H1 (cell line): ENCODE measurements around the gene GRIP2. TPM values are rescaled to one million over a fixed set of nuclear protein-coding genes. Genes with fewer than 3 reads are reported as not detected.

ENCODE experiments used
- CTCF ChIA-PET: fragments of 300-600 bp; sonication (Branson Sonifier 250); formaldehyde crosslinking; loops from one replicate; lab custom pipeline; 2021; ENCODE audit not compliant: partially characterized antibody; lab: Charles Lee
- POLR2A ChIA-PET: fragments of 300-600 bp; sonication (Branson Sonifier 250); formaldehyde crosslinking; loops from one replicate; lab custom pipeline; 2021; ENCODE audit warnings: inconsistent platforms; ENCODE audit not compliant: partially characterized antibody; lab: Charles Lee
- DNase-seq, 2 experiments: peaks; one replicate each; pipeline versions ENCODE4 v3.0.0 to v3.0.0-alpha.2; 2010 to 2022; ENCODE audit warnings: low spot score in 2 of 2, low read depth in 1 of 2, mixed read lengths in 1 of 2
- FAIRE-seq: peaks from 2 replicates; lab custom pipeline; 2011; peaks lifted over from hg19 to GRCh38; lab: Jason Lieb, UNC
- H2AFZ ChIP-seq: 2 replicates; pipeline ENCODE4 v1.8.1; 2012; ENCODE audit warnings: low read length, inconsistent platforms
- H2AK5ac ChIP-seq: 2 replicates; pipeline ENCODE4 v1.6.1; 2013; ENCODE audit warnings: low read depth, low read length
- H2BK120ac ChIP-seq: replicated peaks from 2 replicates; pipeline ENCODE3; 2013; ENCODE audit warnings: low read depth, low read length, inconsistent platforms
- H2BK12ac ChIP-seq: 2 replicates; pipeline ENCODE4 v1.6.1; 2013; ENCODE audit warnings: low read depth, low read length
- H2BK15ac ChIP-seq: 2 replicates; pipeline ENCODE4 v1.6.1; 2013; ENCODE audit warnings: low read length
- H2BK20ac ChIP-seq: 2 replicates; pipeline ENCODE4 v1.6.1; 2013; ENCODE audit warnings: low read length
- H2BK5ac ChIP-seq: 2 replicates; pipeline ENCODE4 v1.6.1; 2013; ENCODE audit warnings: low read depth, low read length
- H3K14ac ChIP-seq: 2 replicates; pipeline ENCODE4 v1.6.1; 2013; ENCODE audit warnings: inconsistent platforms; ENCODE audit not compliant: insufficient read length
- H3K18ac ChIP-seq: 2 replicates; pipeline ENCODE4 v1.6.1; 2013; ENCODE audit warnings: low read length; ENCODE audit errors: extremely low read depth
- H3K23ac ChIP-seq: 2 replicates; pipeline ENCODE4 v1.6.1; 2013; ENCODE audit warnings: inconsistent platforms; ENCODE audit not compliant: insufficient read length
- H3K23me2 ChIP-seq: 2 replicates; pipeline ENCODE4 v1.6.1; 2013; ENCODE audit warnings: low read depth, low read length
- H3K27ac ChIP-seq: 2 replicates; pipeline ENCODE4 v1.6.1; 2011; ENCODE audit warnings: low read depth, low read length, inconsistent platforms
- H3K27me3 ChIP-seq, 4 experiments: replicated peaks in 1 of 4; 1 replicate in 1 of 4; 2 replicates in 3 of 4; pipeline versions ENCODE4 v1.6.1 to v1.8.1; 2011 to 2013; ENCODE audit warnings: low read length in 3 of 4, mild to moderate bottlenecking in 3 of 4, inconsistent platforms in 2 of 4, mixed read lengths in 2 of 4, moderate library complexity in 1 of 4; ENCODE audit not compliant: control insufficient read depth in 3 of 4, insufficient read depth in 3 of 4; ENCODE audit errors: extremely low read depth in 1 of 4
- H3K36me3 ChIP-seq, 4 experiments: 2 replicates each; pipeline versions ENCODE4 v1.6.1 to v1.8.1; 2011 to 2013; ENCODE audit warnings: mild to moderate bottlenecking in 4 of 4, low read length in 3 of 4, moderate library complexity in 2 of 4, control low read depth in 1 of 4, inconsistent platforms in 1 of 4; ENCODE audit not compliant: insufficient read depth in 4 of 4, control insufficient read depth in 2 of 4
- H3K4ac ChIP-seq: replicated peaks from 2 replicates; pipeline ENCODE3; 2013; ENCODE audit warnings: low read length, low read depth, mixed read lengths, inconsistent platforms; ENCODE audit not compliant: insufficient read length
- H3K4me1 ChIP-seq, 4 experiments: replicated peaks in 1 of 4; 1 replicate in 1 of 4; 2 replicates in 3 of 4; pipeline versions ENCODE4 v1.6.1 to v1.8.1; 2011 to 2013; ENCODE audit warnings: low read length in 3 of 4, inconsistent platforms in 2 of 4, mixed read lengths in 1 of 4; ENCODE audit not compliant: insufficient read depth in 4 of 4, control insufficient read depth in 3 of 4
- H3K4me2 ChIP-seq, 2 experiments: 2 replicates each; pipeline versions ENCODE4 v1.6.1 to v1.8.1; 2011 to 2013; ENCODE audit warnings: low read depth in 2 of 2, low read length in 2 of 2, control low read depth in 1 of 2, inconsistent platforms in 1 of 2, mild to moderate bottlenecking in 1 of 2; ENCODE audit not compliant: insufficient read depth in 1 of 2
- H3K4me3 ChIP-seq, 4 experiments: fragments of 200-600, 300-600 bp in 1 of 4; sonication (generic), shearing (Covaris generic), sonication (Bioruptor Twin) in 1 of 4; 2 replicates each; pipeline versions ENCODE4 v1.5.1 to v1.8.1; 2011 to 2016; ENCODE audit warnings: low read length in 4 of 4, low read depth in 3 of 4, control low read depth in 2 of 4, inconsistent platforms in 2 of 4, mild to moderate bottlenecking in 2 of 4, mixed read lengths in 1 of 4, moderate library complexity in 1 of 4; ENCODE audit not compliant: insufficient read depth in 2 of 4; ENCODE audit errors: extremely low read depth in 1 of 4
- H3K56ac ChIP-seq: replicated peaks from 2 replicates; pipeline ENCODE3; 2013; ENCODE audit warnings: low read depth, mild to moderate bottlenecking, mixed read lengths, low read length, inconsistent platforms; ENCODE audit not compliant: insufficient read length
- H3K79me1 ChIP-seq: 2 replicates; pipeline ENCODE4 v1.6.1; 2013; ENCODE audit warnings: low read depth, low read length, control low read depth
- H3K79me2 ChIP-seq, 2 experiments: 2 replicates each; pipeline versions ENCODE4 v1.6.1 to v1.8.1; 2012 to 2013; ENCODE audit warnings: low read length in 2 of 2, mild to moderate bottlenecking in 2 of 2, inconsistent platforms in 1 of 2; ENCODE audit not compliant: insufficient read depth in 2 of 2, control insufficient read depth in 1 of 2
- H3K9ac ChIP-seq, 4 experiments: replicated peaks in 1 of 4; 1 replicate in 1 of 4; 2 replicates in 3 of 4; pipeline versions ENCODE4 v1.6.1 to v1.8.1; 2011 to 2013; ENCODE audit warnings: low read depth in 3 of 4, low read length in 3 of 4, control low read depth in 2 of 4, mild to moderate bottlenecking in 2 of 4, moderate library complexity in 2 of 4, inconsistent platforms in 1 of 4; ENCODE audit errors: extremely low read depth in 1 of 4
- H3K9me3 ChIP-seq, 2 experiments: 2 replicates each; pipeline versions ENCODE4 v1.6.1 to v1.8.1; 2012 to 2013; ENCODE audit warnings: mild to moderate bottlenecking in 2 of 2, moderate library complexity in 2 of 2, control low read depth in 1 of 2, inconsistent platforms in 1 of 2, low read depth in 1 of 2, low read length in 1 of 2, mixed read lengths in 1 of 2; ENCODE audit not compliant: insufficient read depth in 2 of 2
- H4K20me1 ChIP-seq, 2 experiments: replicated peaks in 1 of 2; 2 replicates each; pipeline versions ENCODE3 to v1.8.1; 2011 to 2013; ENCODE audit warnings: inconsistent platforms in 2 of 2, low read length in 2 of 2, mild to moderate bottlenecking in 1 of 2; ENCODE audit not compliant: insufficient read depth in 2 of 2, control insufficient read depth in 1 of 2
- H4K5ac ChIP-seq: 2 replicates; pipeline ENCODE4 v1.6.1; 2013; ENCODE audit warnings: low read length, low read depth, mixed read lengths, inconsistent platforms; ENCODE audit not compliant: insufficient read length
- H4K8ac ChIP-seq: 2 replicates; pipeline ENCODE4 v1.8.0; 2013; ENCODE audit warnings: mild to moderate bottlenecking, moderate library complexity, low read length, inconsistent platforms; ENCODE audit not compliant: insufficient read depth; ENCODE audit errors: extremely low read depth
- H4K91ac ChIP-seq: replicated peaks from 2 replicates; pipeline ENCODE3; 2013; ENCODE audit warnings: low read length, mixed read lengths, inconsistent platforms; ENCODE audit not compliant: insufficient read length
- CBX5 ChIP-seq: fragments of 300-800, 300-1000 bp; sonication (generic); IDR thresholded peaks from 2 replicates; pipeline ENCODE4 v1.7.1; 2016; ENCODE audit warnings: antibody characterized with exemption, low read length, low read depth
- CBX8 ChIP-seq: fragments of 300-800, 300-1000 bp; sonication (generic); IDR thresholded peaks from 2 replicates; pipeline ENCODE4 v1.7.1; 2016; ENCODE audit warnings: low read depth, low read length, borderline replicate concordance
- GTF2F1 ChIP-seq: IDR thresholded peaks from 2 replicates; pipeline ENCODE4 v1.6.1; 2012; ENCODE audit warnings: low read depth, low read length, improper control_type of control experiment, borderline replicate concordance
- HDAC2 ChIP-seq, 2 experiments: fragments of 300-600 bp in 1 of 2; sonication (generic) in 1 of 2; IDR thresholded peaks; 2 replicates each; pipeline ENCODE4 v1.6.1; 2011 to 2012; ENCODE audit warnings: low read depth in 2 of 2, low read length in 2 of 2, mild to moderate bottlenecking in 2 of 2, moderate library complexity in 2 of 2, borderline replicate concordance in 1 of 2, inconsistent platforms in 1 of 2
- NRF1 ChIP-seq: IDR thresholded peaks from 2 replicates; pipeline ENCODE4 v1.6.1; 2011; ENCODE audit warnings: mild to moderate bottlenecking, low read depth, low read length, improper control_type of control experiment
- PHF8 ChIP-seq: fragments of 200-600 bp; sonication (generic); conservative IDR thresholded peaks from 2 replicates; pipeline ENCODE4 v1.7.1; 2012; ENCODE audit warnings: low read depth, mild to moderate bottlenecking, inconsistent platforms, low read length, moderate library complexity
- RNF2 ChIP-seq: fragments of 200-900, 300-1000 bp; sonication (generic); IDR thresholded peaks from 2 replicates; pipeline ENCODE4 v1.7.1; 2016; ENCODE audit warnings: borderline replicate concordance, low read depth, mild to moderate bottlenecking, antibody characterized with exemption, low read length; ENCODE audit not compliant: poor library complexity, severe bottlenecking; ENCODE audit errors: missing control alignments
- SRF ChIP-seq: IDR thresholded peaks from 2 replicates; pipeline ENCODE4 v1.6.1; 2011; ENCODE audit warnings: mild to moderate bottlenecking, low read depth, low read length, moderate library complexity
- TAF7 ChIP-seq: optimal IDR thresholded peaks from 2 replicates; pipeline ENCODE3; 2011; ENCODE audit warnings: low read depth, mild to moderate bottlenecking, inconsistent platforms, low read length, moderate library complexity, borderline replicate concordance
- WGBS, 2 experiments: shearing (Covaris generic) in 1 of 2; methylation state at CpG; one replicate each; pipeline versions ENCODE4 v1.1.6 to v1.1.7; 2013 to 2015; ENCODE audit warnings: low lambda C conversion rate in 2 of 2, mixed read lengths in 2 of 2, inconsistent platforms in 1 of 2, low coverage in 1 of 2, missing lambda C conversion rate in 1 of 2; ENCODE audit not compliant: insufficient replicate concordance in 2 of 2, insufficient coverage in 1 of 2, insufficient read length in 1 of 2; ENCODE audit errors: extremely low coverage in 1 of 2, missing lambda C conversion rate in 1 of 2; 5-methylcytosine and 5-hydroxymethylcytosine counted together
- polyA plus RNA-seq, 7 experiments: library from polyadenylated mRNA; depleted of rRNA in 3 of 7; stranded (reverse) in 5 of 7; unstranded in 2 of 7; fragments of >200 nt in 5 of 7; fragments of 200-250 nt in 2 of 7; gene quantifications; 1 replicate in 5 of 7; 2 replicates in 1 of 7; 4 replicates in 1 of 7; pipeline versions ENCODE4 v1.2.1 to v1.2.3, GENCODE V29; 2011 to 2013; ENCODE audit warnings: missing spikeins in 2 of 7, mixed read lengths in 2 of 7
- total RNA-seq: library from RNA; stranded (reverse); fragmentation: NEBNext Ultra II Directional; extraction: Animal tissue kit (Norgen Biotek cat#: 25700); gene quantifications from 2 replicates; pipeline ENCODE4 v1.2.1, GENCODE V29; 2021
- TF ChIP-seq, protein P1 (sequence below): IDR thresholded peaks from 2 replicates; pipeline ENCODE4 v1.6.1; 2012; ENCODE audit warnings: inconsistent platforms

GRIP2 gene
- total and polyA plus RNA-seq, 2 of the 8 experiments (the other 6 are each of a cell fraction or from before 2014, with no cell fraction given) = 2.5 to 6.4 TPM

- H3K4me1 ChIP-seq = peaks cover 5 to 17% (median 12%) of the 10 kb centered on the region in 4 experiments
- H3K23me2 ChIP-seq = no peaks in the 10 kb centered on the region
- H2BK5ac ChIP-seq = no peak overlapping the region
- H3K23ac ChIP-seq = no peak overlapping the region
- H2BK120ac ChIP-seq = no peak overlapping the region
- FAIRE-seq (no peak), DNase-seq (no peak)
- H3K9ac ChIP-seq = no peak overlapping the region; a peak in 1 of 7 replicates
- peaks cover 0 to 9% (median 0%) of the 10 kb centered on the region in 4 experiments; a peak in 2 of 8 replicates for H3K36me3 ChIP-seq
- H2AK5ac ChIP-seq = no peak overlapping the region
- no peaks in the 10 kb centered on the region for H3K9me3 ChIP-seq
- H2BK15ac ChIP-seq = 0 out of 2 replicates have a peak overlapping the region, but pooled peaks have one; percentile 46
- H2BK12ac ChIP-seq = 0 out of 2 replicates have a peak overlapping the region, but pooled peaks have one; percentile 39
- H4K20me1 ChIP-seq = peaks cover 15 to 43% of the 10 kb centered on the region in 2 experiments
- 91% methylated on average over 13 of the region's 13 CpGs; no CpG with 5 or more reads in 1 of the 2 experiments for WGBS, 2 experiments
- no peak overlapping the region for H2BK20ac ChIP-seq
- H4K5ac ChIP-seq = no peak overlapping the region
- no peak overlapping the region for H3K56ac ChIP-seq
- no peak overlapping the region for H3K14ac ChIP-seq
- no peaks in the 10 kb centered on the region; a peak in 1 of 7 replicates for H3K27me3 ChIP-seq
- CTCF ChIA-PET = interaction anchor here (1.0 to 2.1 kb wide), 14 partner anchors 9 to 236 kb away, joined by 3 to 11 read pairs (median 4); no protein-coding TSS in a partner anchor
- no peak overlapping the region for H2AFZ ChIP-seq
- H3K27ac ChIP-seq = no peak overlapping the region
- peaks cover 3 to 64% of the 10 kb centered on the region in 2 experiments; a peak in 3 of 4 replicates for H3K79me2 ChIP-seq
- no peak overlapping the region for H4K91ac ChIP-seq
- POLR2A ChIA-PET = interaction anchor here (0.6 to 1.2 kb wide), 5 partner anchors 19 to 41 kb away, joined by 3 to 4 read pairs (median 3); no protein-coding TSS in a partner anchor
- H3K4me2 ChIP-seq = peak overlapping the region in 1 of 2 experiments; percentile 3; a peak in 1 of 4 replicates
- no peak overlapping the region for H3K4ac ChIP-seq
- H4K8ac ChIP-seq = no peak overlapping the region
- H3K18ac ChIP-seq = no peak overlapping the region
- no peak overlapping the region for H3K4me3 ChIP-seq
- peaks cover 47% of the 10 kb centered on the region for H3K79me1 ChIP-seq
- no peak for TF ChIP-seq PHF8
- no peak for TF ChIP-seq GTF2F1
- TF ChIP-seq, protein P1, sequence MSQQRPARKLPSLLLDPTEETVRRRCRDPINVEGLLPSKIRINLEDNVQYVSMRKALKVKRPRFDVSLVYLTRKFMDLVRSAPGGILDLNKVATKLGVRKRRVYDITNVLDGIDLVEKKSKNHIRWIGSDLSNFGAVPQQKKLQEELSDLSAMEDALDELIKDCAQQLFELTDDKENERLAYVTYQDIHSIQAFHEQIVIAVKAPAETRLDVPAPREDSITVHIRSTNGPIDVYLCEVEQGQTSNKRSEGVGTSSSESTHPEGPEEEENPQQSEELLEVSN = no peak
- TF ChIP-seq RNF2 = no peak
- no peak for TF ChIP-seq SRF
- no peak for TF ChIP-seq CBX8
- no peak for TF ChIP-seq NRF1
- no peak for TF ChIP-seq HDAC2 (IDR thresholded peaks at IDR 0.05; ENCODE audit: borderline replicate concordance in 1 of 2, low read depth in 2 of 2, low read length in 2 of 2)
- TF ChIP-seq TAF7 = no peak
- TF ChIP-seq CBX5 = no peak
Measured at GRCh38 chr3:14439501-14440167, 100.5 kb downstream of the GRIP2 start.
